GM12865 (cell line): ENCODE results near the gene GJB2.
"Not testable (repeated sequence)": the region's sequence is repeated elsewhere in the genome, so short reads cannot be mapped to it uniquely, and the experiment has no call there.

ENCODE experiments used
- DNase-seq: peaks from one replicate; pipeline ENCODE4 v3.0.0; 2010; ENCODE audit warnings: low read depth
- H3K4me3 ChIP-seq: 2 replicates; pipeline ENCODE4 v1.5.1; 2011; ENCODE audit warnings: mild to moderate bottlenecking, low read depth, low read length, control low read depth
- CTCF ChIP-seq: IDR thresholded peaks from 2 replicates; pipeline ENCODE4 v1.5.1; 2011; ENCODE audit warnings: low read length, control low read depth, low read depth, inconsistent platforms; ENCODE audit not compliant: insufficient read depth; ENCODE audit errors: missing control alignments

Gene GJB2

GRCh38 chr13:20159646-20160305, 33.0 kb downstream of the GJB2 start:
- no peak for TF ChIP-seq CTCF
- H3K4me3 ChIP-seq, result peak overlapping the region; percentile 80
- DNase-seq, result no peak

DNA sequence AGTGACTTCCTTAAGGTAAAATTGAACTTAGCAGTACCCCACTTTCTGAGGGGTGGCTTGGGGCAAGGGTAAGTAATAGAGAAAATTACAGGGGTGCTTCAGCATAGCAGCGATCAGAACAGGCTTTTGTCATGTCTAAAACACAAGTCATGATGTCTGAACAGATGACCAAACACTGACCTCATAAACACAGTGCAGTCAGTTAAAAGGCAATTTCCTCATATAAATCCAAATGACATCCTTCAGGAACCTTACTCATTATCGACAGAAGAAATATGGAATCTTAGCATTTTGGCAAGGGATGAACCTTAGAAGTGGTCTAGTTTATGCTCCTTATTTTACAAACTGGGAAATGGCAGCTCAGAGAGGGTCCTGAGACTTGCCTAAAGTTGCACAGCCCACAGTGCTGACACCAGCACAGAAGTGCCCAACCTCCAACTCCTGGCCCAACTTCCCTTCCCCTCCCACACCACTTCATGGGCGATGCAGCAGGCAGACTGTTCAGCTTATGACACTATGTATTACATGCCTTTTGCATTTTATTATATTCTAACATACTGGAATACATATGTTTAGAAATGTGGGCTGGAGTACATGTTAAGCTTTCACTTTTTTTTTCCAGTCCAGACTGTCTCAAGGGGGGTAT, 35.5 kb downstream of the GJB2 start:
- no peak overlapping the region for H3K4me3 ChIP-seq
- no peak for DNase-seq
- TF ChIP-seq CTCF, result no peak

DNA sequence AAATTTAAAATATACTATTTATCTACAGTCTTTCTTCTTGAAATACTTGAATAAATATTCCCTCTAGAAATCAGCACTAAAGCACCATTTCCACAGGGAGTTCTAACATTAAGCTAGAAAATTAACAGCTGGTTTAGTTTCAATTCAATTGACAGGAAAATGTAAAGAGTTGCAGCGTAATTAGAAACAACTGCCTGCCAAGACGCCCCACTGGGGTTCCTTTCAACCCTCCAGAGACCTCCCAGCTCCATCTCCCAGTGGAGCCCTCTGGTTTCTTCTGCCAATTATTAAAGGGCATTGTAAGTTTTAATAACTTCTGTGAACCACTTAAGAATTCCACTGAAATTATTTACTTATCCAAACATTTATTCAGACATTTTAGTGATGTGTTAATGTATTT, 36.0 kb downstream of the GJB2 start:
- no peak for TF ChIP-seq CTCF
- H3K4me3 ChIP-seq, result no peak overlapping the region
- no peak for DNase-seq

DNA sequence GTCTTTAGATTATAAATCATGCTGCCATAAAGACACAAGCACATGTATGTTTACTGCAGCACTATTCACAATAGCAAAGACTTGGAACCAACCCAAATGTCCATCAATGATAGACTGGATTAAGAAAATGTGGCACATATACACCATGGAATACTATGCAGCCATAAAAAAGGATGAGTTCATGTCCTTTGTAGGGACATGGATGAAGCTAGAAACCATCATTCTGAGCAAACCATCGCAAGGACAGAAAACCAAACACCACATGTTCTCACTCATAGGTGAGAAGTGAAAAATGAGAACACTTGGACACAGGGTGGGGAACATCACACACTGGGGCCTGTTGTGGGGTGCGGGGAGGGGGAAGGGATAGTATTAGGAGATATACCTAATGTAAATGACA, 39.4 kb downstream of the GJB2 start:
- H3K4me3 ChIP-seq, DNase-seq: not testable (repeated sequence)

DNA sequence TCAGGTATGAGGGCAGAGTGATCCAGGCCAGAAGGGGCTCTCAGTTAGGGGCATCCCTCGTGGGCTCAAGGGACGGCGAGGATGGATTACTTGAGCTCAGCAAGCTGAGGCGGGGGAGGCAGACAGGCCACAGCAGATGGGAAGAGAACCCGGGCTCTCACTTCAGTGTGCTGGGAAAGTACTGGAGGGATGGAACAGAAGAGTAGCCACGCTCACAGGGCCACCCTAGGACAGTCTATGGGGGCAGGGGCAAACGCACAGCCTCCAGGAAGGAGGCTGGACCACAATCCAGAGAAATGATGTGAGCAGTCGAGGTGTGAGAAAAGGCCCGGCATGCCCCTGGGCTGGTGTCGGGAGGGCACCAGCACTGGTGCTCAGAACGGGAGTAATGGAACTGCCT, 41.1 kb downstream of the GJB2 start:
- DNase-seq, result no peak
- H3K4me3 ChIP-seq, result no peak overlapping the region
- no peak for TF ChIP-seq CTCF

- DNase-seq, result no peak
- no peak overlapping the region for H3K4me3 ChIP-seq
- no peak for TF ChIP-seq CTCF
These were observed 41.7 kb downstream of the GJB2 start for GRCh38 chr13:20151016-20151415.

DNA sequence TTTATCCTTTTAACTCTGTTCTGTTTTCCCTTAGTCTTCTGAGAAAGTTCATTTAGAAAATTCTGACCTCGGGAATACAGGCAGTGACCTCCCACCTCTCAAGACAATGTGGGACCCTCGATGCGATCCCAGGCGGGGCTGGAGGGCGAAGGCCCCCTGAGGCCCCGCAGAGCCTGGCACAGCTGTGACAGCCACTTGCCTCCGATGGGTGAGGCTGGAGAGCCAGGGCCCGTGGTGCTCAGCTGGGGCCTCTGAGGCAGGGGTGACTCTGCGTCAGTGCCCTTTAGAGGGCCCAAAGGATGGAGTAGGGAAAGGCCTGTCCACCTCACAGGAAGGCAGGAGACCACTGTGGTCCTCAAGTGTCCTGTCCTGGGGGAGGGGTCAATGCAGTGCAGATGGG, 42.2 kb downstream of the GJB2 start:
- no peak for DNase-seq
- no peak for TF ChIP-seq CTCF
- no peak overlapping the region for H3K4me3 ChIP-seq
